ENCODE data around the gene HOXC13. TPM values are rescaled to one million over a fixed set of nuclear protein-coding genes. Genes with fewer than 3 reads are reported as not detected.

Gene HOXC13
- total RNA-seq, 1 donor from 2014 or later, result not detected

DNA sequence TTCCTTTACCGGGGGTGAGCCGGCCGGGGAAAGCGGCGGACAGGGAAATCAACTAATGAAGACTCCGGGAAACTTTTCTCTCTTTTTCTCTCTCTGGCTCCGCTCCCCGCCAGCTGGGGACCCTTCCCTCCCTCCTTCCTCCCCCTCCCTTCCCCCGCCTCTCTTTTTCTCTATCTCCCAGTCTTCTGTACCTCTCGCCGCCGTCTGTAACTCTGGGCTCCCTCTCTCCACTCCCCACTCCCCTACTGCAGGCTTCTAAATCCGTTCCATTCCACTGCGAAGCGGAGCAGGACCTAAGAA lies 27.4 kb downstream of the HOXC13 start:
- Histone ChIP-seq H3K27me3 (ENCODE audit: control insufficient read depth, insufficient read depth, low read length) (peaks cover 85% of the 10 kb centered on the region), H3K36me3 (ENCODE audit: control insufficient read depth, insufficient read depth, low read length) (no peaks in the 10 kb centered on the region), H3K4me3 (ENCODE audit: low read depth, low read length) (no peak overlapping the region)
- TF ChIP-seq, protein P1, sequence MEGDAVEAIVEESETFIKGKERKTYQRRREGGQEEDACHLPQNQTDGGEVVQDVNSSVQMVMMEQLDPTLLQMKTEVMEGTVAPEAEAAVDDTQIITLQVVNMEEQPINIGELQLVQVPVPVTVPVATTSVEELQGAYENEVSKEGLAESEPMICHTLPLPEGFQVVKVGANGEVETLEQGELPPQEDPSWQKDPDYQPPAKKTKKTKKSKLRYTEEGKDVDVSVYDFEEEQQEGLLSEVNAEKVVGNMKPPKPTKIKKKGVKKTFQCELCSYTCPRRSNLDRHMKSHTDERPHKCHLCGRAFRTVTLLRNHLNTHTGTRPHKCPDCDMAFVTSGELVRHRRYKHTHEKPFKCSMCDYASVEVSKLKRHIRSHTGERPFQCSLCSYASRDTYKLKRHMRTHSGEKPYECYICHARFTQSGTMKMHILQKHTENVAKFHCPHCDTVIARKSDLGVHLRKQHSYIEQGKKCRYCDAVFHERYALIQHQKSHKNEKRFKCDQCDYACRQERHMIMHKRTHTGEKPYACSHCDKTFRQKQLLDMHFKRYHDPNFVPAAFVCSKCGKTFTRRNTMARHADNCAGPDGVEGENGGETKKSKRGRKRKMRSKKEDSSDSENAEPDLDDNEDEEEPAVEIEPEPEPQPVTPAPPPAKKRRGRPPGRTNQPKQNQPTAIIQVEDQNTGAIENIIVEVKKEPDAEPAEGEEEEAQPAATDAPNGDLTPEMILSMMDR (IDR thresholded peaks at IDR 0.05; ENCODE audit: insufficient read depth, low read length, severe bottlenecking), result no peak
- no peak for DNase-seq (ENCODE audit: low read depth)
- no peak for FAIRE-seq

DNA sequence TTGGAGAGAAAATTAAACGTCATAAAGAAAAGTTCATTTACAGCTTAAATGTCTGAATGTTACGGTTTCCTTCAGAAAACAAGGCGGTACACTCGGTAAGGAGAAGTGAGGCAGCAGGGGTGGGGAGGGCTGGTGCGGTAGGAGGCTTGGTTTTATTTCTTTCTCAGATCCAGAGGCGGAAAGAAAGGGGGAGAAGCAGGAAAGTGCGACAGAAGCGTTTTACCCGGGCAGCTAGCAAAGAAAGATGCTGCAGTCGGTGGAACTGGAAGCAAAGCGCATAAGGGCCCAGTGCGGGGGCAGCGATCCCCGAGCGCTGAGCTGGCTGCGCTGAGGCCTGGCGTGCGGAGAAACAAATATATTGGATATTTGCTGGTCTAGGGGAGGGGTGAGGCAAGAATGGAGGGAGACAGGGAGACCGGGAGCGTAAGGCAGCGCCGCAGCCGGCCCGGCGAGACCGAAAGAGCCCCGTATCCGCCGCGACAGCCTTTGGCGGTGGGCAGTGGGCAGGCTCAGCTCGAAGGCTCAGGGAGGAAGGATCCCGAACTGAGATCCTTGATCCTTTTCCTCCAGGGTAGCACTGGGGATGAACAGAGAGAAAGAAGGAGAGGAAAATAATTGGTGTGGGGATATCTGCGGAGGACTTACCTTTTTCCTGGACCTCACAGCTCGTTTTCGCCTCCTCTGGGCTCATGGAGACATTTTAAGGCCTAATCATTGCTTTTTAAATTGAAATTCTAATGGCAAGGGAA lies 27.9 kb downstream of the HOXC13 start:
- DNase-seq (ENCODE audit: low read depth) (no peak), FAIRE-seq (no peak)
- no peaks in the 10 kb centered on the region for H3K36me3 ChIP-seq (ENCODE audit: control insufficient read depth, insufficient read depth, low read length)
- peaks cover 88% of the 10 kb centered on the region for H3K27me3 ChIP-seq (ENCODE audit: control insufficient read depth, insufficient read depth, low read length)
- TF ChIP-seq, protein P1 (IDR thresholded peaks at IDR 0.05; ENCODE audit: insufficient read depth, low read length, severe bottlenecking), result no peak
- H3K4me3 ChIP-seq (ENCODE audit: low read depth, low read length), result no peak overlapping the region

GRCh38 chr12:53967421-53967925 lies 28.8 kb downstream of the HOXC13 start:
- no peak overlapping the region for H3K4me3 ChIP-seq (ENCODE audit: low read depth, low read length)
- FAIRE-seq (no peak), DNase-seq (ENCODE audit: low read depth) (no peak)
- H3K27me3 ChIP-seq (ENCODE audit: control insufficient read depth, insufficient read depth, low read length), result peaks cover 92% of the 10 kb centered on the region
- H3K36me3 ChIP-seq (ENCODE audit: control insufficient read depth, insufficient read depth, low read length), result no peaks in the 10 kb centered on the region
- TF ChIP-seq, protein P1 (IDR thresholded peaks at IDR 0.05; ENCODE audit: insufficient read depth, low read length, severe bottlenecking), result no peak

GRCh38 chr12:53968214-53969127 lies 29.8 kb downstream of the HOXC13 start:
- Histone ChIP-seq H3K36me3 (ENCODE audit: control insufficient read depth, insufficient read depth, low read length) (no peaks in the 10 kb centered on the region), H3K27me3 (ENCODE audit: control insufficient read depth, insufficient read depth, low read length) (peaks cover 93% of the 10 kb centered on the region), H3K4me3 (ENCODE audit: low read depth, low read length) (no peak overlapping the region)
- DNase-seq (ENCODE audit: low read depth), result no peak
- FAIRE-seq, result no peak
- TF ChIP-seq, protein P1 (IDR thresholded peaks at IDR 0.05; ENCODE audit: insufficient read depth, low read length, severe bottlenecking), result no peak

DNA sequence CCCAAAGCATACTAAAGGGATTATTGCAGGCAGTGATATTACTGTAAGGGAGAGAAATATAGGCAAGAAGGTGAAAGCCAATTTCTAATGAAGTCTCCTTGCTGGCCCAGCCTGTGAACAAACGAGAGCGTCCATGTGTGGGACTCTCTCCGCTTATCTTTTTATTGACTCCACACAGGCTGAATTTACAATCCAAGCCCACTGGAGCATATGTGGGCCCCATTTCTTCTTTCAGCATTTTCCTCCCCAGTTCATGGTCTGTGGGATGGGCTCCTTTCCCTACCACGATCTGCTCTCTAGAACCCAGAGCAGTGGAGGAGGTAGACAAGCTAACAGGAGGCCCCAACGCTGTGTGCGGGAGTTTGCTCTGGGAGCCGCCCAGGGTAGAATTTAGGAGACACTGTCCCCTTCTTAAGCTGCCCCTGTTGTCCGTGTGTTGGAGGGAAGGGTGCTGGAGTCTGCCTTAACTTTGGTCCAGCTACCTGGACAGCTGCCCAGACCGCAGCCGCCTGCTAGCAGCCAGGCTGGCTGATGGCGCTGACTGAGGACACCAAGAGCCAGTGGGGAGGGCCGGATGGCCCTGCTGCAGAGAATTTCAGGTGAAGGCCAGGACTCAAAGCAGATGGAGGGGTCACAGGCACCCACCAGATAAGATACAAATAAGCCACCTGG lies 31.1 kb downstream of the HOXC13 start:
- no peak overlapping the region for H3K4me3 ChIP-seq (ENCODE audit: low read depth, low read length)
- no peaks in the 10 kb centered on the region for H3K36me3 ChIP-seq (ENCODE audit: control insufficient read depth, insufficient read depth, low read length)
- DNase-seq (ENCODE audit: low read depth) (no peak), FAIRE-seq (no peak)
- peaks cover 93% of the 10 kb centered on the region for H3K27me3 ChIP-seq (ENCODE audit: control insufficient read depth, insufficient read depth, low read length)
- TF ChIP-seq, protein P1 (IDR thresholded peaks at IDR 0.05; ENCODE audit: insufficient read depth, low read length, severe bottlenecking), result no peak

Data from bronchial epithelial cell (primary cell).